Type B pancreatic cell (in vitro differentiated cells): Measurements from ENCODE around the gene PHC2. TPM values are rescaled to one million over a fixed set of nuclear protein-coding genes. Genes with fewer than 3 reads are reported as not detected.

ENCODE experiments used
- DNase-seq: peaks from one replicate; pipeline ENCODE4 v3.0.0; 2021; ENCODE audit warnings: mixed read lengths; ENCODE audit not compliant: unreplicated experiment; ENCODE audit errors: extremely low spot score
- H3K27ac Mint-ChIP-seq: 2 replicates; pipeline ENCODE4 v1.8.0; 2021; ENCODE audit warnings: mild to moderate bottlenecking, mixed read lengths
- H3K27me3 Mint-ChIP-seq: 2 replicates; pipeline ENCODE4 v1.8.0; 2021; ENCODE audit warnings: mixed read lengths
- H3K36me3 Mint-ChIP-seq: 2 replicates; pipeline ENCODE4 v1.8.0; 2021; ENCODE audit warnings: mixed read lengths
- H3K4me1 Mint-ChIP-seq: one replicate; pipeline ENCODE4 v1.8.0; 2021; ENCODE audit warnings: mixed read lengths; ENCODE audit not compliant: unreplicated experiment
- H3K4me3 Mint-ChIP-seq: 2 replicates; pipeline ENCODE4 v1.8.0; 2021; ENCODE audit warnings: mild to moderate bottlenecking, mixed read lengths
- H3K9me3 Mint-ChIP-seq: 2 replicates; pipeline ENCODE4 v1.8.0; 2021; ENCODE audit warnings: mixed read lengths
- total RNA-seq: library from RNA; stranded (reverse); gene quantifications from 2 replicates; pipeline ENCODE4 v1.2.1, GENCODE V29; 2021; ENCODE audit warnings: low replicate concordance
- TF ChIP-seq, protein P1 (sequence below): fragments of 200-600 bp; sonication (generic); conservative IDR thresholded peaks from 2 replicates; pipeline ENCODE4 v1.5.0; 2021; ENCODE audit warnings: antibody characterized with exemption, mild to moderate bottlenecking

PHC2 gene
- total RNA-seq, 1 donor from 2014 or later = 106 TPM

DNA sequence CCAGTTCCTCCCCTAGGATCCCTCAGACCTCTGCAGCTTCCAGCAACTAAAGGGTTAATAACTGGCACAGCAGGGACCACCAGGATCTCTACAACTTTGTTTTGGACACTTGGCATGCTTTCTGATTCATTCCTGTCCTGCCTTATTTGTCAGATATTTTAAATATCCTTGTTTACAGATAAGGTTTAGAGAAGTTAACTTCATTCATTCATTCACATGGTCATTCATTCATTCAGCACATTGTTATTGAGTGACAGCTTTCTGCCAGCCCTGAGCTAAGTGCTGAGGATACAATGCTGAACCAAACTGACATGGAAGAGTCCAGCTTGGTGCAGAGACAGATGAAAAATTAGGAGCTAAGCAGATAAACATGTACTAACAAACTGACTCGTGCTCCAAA, 8.8 kb upstream of the PHC2 start:
- TF ChIP-seq, protein P1, sequence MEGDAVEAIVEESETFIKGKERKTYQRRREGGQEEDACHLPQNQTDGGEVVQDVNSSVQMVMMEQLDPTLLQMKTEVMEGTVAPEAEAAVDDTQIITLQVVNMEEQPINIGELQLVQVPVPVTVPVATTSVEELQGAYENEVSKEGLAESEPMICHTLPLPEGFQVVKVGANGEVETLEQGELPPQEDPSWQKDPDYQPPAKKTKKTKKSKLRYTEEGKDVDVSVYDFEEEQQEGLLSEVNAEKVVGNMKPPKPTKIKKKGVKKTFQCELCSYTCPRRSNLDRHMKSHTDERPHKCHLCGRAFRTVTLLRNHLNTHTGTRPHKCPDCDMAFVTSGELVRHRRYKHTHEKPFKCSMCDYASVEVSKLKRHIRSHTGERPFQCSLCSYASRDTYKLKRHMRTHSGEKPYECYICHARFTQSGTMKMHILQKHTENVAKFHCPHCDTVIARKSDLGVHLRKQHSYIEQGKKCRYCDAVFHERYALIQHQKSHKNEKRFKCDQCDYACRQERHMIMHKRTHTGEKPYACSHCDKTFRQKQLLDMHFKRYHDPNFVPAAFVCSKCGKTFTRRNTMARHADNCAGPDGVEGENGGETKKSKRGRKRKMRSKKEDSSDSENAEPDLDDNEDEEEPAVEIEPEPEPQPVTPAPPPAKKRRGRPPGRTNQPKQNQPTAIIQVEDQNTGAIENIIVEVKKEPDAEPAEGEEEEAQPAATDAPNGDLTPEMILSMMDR = no peak
- peaks cover 8% of the 10 kb centered on the region for H3K27me3 Mint-ChIP-seq
- H3K27ac Mint-ChIP-seq = no peak overlapping the region
- no peaks in the 10 kb centered on the region for H3K9me3 Mint-ChIP-seq
- H3K4me1 Mint-ChIP-seq = peaks cover 48% of the 10 kb centered on the region
- no peak overlapping the region for H3K4me3 Mint-ChIP-seq
- DNase-seq = no peak
- no peaks in the 10 kb centered on the region for H3K36me3 Mint-ChIP-seq

DNA sequence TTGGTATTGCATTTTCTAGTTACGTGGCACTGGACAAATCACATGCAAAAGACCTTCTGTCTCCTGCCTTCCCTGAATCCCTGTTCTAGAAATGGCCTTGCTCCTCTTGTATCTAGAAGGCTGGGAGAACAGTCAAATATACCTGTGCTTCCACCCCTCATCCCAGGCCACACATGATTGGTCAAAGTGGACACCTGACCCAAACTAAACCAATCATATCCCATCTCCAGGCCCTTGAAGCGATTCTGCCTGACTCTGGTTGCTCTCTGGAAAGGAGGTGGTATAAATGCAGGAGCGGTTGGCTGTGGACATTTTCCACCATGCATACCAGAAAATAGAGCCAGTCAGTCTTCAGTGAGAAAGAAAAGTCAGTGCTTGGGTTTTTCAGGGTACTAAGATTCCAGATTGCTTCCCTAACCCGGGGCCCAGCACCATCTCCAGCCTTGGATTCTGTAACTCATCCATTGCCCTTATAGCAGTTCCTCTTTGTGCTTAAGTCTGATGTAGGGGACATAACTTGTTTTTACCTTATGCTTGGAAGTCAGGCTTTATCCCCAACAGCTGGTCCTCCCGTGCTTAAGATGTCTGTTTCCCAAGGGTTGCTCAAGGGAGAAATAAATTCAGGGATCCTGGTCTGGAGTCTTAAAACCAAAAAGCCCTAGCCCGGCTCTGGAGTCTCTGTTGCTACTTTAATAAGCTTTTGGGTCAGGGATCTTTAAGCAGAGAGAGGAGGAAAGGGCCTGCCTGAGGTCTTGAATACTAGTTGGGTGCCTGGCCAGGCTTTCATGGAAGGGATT, 7.7 kb upstream of the PHC2 start:
- Mint-ChIP-seq H3K9me3 (no peaks in the 10 kb centered on the region), H3K27me3 (peaks cover 8% of the 10 kb centered on the region), H3K4me3 (no peak overlapping the region), H3K27ac (no peak overlapping the region), H3K4me1 (peaks cover 52% of the 10 kb centered on the region), H3K36me3 (no peaks in the 10 kb centered on the region)
- TF ChIP-seq, protein P1 = no peak
- no peak for DNase-seq

DNA sequence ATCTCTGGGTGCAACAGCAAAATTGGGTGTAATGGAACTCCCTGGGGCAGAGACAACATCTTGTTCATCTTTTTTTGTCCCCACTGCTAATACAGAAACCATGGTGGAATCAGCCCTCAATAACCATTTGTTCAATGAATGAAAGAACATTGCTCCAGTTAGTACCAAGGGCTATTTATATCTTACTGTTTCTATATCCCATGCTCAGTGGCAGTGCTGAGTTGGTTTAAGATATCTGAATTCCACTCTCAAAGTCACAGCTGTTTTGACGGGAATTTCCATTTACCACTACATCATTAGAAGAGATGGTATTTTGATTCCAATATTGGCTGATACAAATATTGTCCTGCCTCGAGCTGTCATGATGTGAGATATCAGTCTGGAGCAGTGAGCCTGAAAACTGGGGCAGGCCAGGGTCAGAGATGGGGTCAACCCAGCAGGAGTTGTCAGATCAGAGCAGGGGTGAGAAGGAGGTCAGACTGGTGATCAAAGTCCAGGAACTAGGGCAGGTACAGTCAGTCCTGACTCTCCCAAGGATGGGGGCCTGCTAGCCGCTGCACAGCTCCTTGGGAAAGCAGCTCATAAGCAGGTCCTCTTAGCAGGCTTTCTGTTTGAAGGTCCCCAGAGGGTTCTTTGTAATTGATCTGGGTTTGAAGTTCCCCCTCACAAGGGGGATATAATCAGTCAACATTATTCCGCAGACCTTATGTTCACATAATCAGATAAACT, 5.8 kb upstream of the PHC2 start:
- Mint-ChIP-seq H3K27me3 (peaks cover 2% of the 10 kb centered on the region), H3K27ac (no peak overlapping the region), H3K36me3 (no peaks in the 10 kb centered on the region), H3K9me3 (no peaks in the 10 kb centered on the region), H3K4me1 (peaks cover 51% of the 10 kb centered on the region), H3K4me3 (peak overlapping the region; percentile 27)
- TF ChIP-seq, protein P1 = no peak
- no peak for DNase-seq

DNA sequence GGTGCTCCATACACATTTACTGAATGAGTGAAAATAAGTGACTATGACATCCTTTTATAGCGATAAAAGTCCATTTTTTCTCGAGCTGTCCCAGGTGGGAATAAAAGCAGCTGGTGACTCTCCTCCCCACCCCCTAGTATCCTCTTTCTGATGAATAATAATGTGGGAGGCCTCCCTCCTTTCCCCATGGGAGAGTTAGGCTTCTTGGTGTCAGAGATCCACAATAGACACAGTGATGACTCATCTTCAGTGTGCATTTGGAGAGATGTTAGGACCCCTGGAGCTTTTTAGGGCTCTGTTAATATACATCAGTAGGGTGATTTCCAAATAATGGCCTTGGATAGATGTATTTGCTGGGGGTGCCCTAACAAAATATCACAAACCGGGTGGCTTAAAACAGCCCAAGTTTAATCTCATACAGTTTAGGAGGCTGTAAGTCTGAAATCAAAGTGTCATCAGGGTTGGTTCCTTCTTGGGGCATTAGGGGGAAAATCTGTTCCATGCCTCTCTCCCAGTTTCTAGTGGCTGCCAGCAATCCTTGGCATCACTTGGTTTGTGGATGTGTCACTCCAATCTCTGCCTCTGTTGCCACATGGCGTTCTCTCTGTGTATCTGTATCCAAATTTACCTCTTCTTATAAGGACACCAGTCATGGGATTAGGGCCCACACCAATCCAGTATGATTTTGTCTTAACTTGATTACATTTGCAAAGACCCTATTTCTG, 4.4 kb upstream of the PHC2 start:
- peaks cover 48% of the 10 kb centered on the region for H3K4me1 Mint-ChIP-seq
- H3K36me3 Mint-ChIP-seq = no peaks in the 10 kb centered on the region
- DNase-seq = no peak
- TF ChIP-seq, protein P1 = no peak
- no peak overlapping the region for H3K27ac Mint-ChIP-seq
- H3K4me3 Mint-ChIP-seq = no peak overlapping the region
- no peaks in the 10 kb centered on the region for H3K9me3 Mint-ChIP-seq
- no peaks in the 10 kb centered on the region for H3K27me3 Mint-ChIP-seq

DNA sequence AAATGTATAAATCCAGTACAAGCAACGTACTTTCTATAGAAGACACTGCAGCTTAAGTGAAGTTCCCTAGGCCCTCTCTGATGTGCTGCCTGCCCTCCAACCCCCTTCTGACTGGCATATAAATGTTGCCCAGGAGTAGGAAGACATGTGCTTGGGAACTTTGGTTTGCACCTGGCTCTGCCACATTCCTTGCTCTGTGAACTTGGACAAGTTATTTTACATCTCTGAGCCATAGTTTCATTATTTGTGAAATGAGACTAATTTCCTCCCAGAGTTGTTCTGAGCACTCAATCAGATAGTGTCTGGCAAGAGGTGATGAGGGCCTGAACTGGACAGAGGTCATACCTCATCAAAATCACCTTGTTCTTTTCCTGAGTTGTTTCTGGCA, 3.5 kb upstream of the PHC2 start:
- TF ChIP-seq, protein P1 = no peak
- no peaks in the 10 kb centered on the region for H3K9me3 Mint-ChIP-seq
- H3K27me3 Mint-ChIP-seq = no peaks in the 10 kb centered on the region
- no peak for DNase-seq
- no peak overlapping the region for H3K4me3 Mint-ChIP-seq
- peaks cover 39% of the 10 kb centered on the region for H3K4me1 Mint-ChIP-seq
- no peak overlapping the region for H3K27ac Mint-ChIP-seq
- H3K36me3 Mint-ChIP-seq = no peaks in the 10 kb centered on the region
